Astrocyte (in vitro differentiated cells and primary cell): ENCODE data around the gene ROR1.
"Not testable (repeated sequence)": the region's sequence is repeated elsewhere in the genome, so short reads cannot be mapped to it uniquely, and the experiment has no call there.

Experiments
- CTCF ChIP-seq: IDR thresholded peaks from 2 replicates; pipeline ENCODE4 v1.5.1; 2011; ENCODE audit warnings: low read depth, mild to moderate bottlenecking, inconsistent platforms, low read length, moderate library complexity; ENCODE audit not compliant: insufficient read depth
- EZH2 ChIP-seq: IDR thresholded peaks from 2 replicates; pipeline ENCODE4 v1.6.1; 2012; ENCODE audit warnings: mild to moderate bottlenecking, low read length, inconsistent platforms; ENCODE audit not compliant: insufficient read depth

- TF ChIP-seq CTCF, EZH2: not testable (repeated sequence)
Observed at GRCh38 chr1:63816217-63816815, 42.5 kb downstream of the ROR1 start.
